Liver (tissue), 9 donors: ENCODE data around the gene BCKDK. TPM values are rescaled to one million over a fixed set of nuclear protein-coding genes. Genes with fewer than 3 reads are reported as not detected.
A peak's percentile ranks its signal among the peaks of the same experiment; 100 is the strongest.
"Not testable (repeated sequence)": the region's sequence is repeated elsewhere in the genome, so short reads cannot be mapped to it uniquely, and the experiment has no call there.

Experiments used
- DNase-seq: peaks from one replicate; pipeline ENCODE4 v3.0.0-alpha.2; 2017; ENCODE audit warnings: low spot score
- H3K27ac ChIP-seq, 2 donors: one replicate each; pipeline ENCODE4 v1.7.0; 2013; ENCODE audit warnings: inconsistent platforms in 2 of 2, low read length in 2 of 2, control low read depth in 1 of 2, low read depth in 1 of 2, mild to moderate bottlenecking in 1 of 2
- H3K27me3 ChIP-seq, 4 donors: one replicate each; pipeline versions ENCODE4 v1.6.1 to v1.7.0; 2013; ENCODE audit warnings: low read length in 3 of 4, inconsistent platforms in 1 of 4, mild to moderate bottlenecking in 1 of 4, moderate library complexity in 1 of 4; ENCODE audit not compliant: control insufficient read depth in 4 of 4, insufficient read depth in 4 of 4
- H3K36me3 ChIP-seq, 4 donors: one replicate each; pipeline versions ENCODE4 v1.6.1 to v1.7.0; 2013; ENCODE audit warnings: low read length in 3 of 4, mild to moderate bottlenecking in 3 of 4, low read depth in 1 of 4, moderate library complexity in 1 of 4; ENCODE audit not compliant: control insufficient read depth in 4 of 4, insufficient read depth in 3 of 4
- H3K4me1 ChIP-seq, 4 donors: one replicate each; pipeline versions ENCODE4 v1.6.1 to v1.7.0; 2013; ENCODE audit warnings: low read length in 3 of 4, mild to moderate bottlenecking in 3 of 4, moderate library complexity in 1 of 4; ENCODE audit not compliant: control insufficient read depth in 4 of 4, insufficient read depth in 4 of 4
- H3K4me3 ChIP-seq, 3 donors: one replicate each; pipeline versions ENCODE4 v1.6.1 to v1.7.0; 2013; ENCODE audit warnings: low read length in 3 of 3, control low read depth in 1 of 3, low read depth in 1 of 3, mild to moderate bottlenecking in 1 of 3
- H3K9ac ChIP-seq, 2 donors: one replicate each; pipeline ENCODE4 v1.7.0; 2013; ENCODE audit warnings: low read length in 2 of 2, mild to moderate bottlenecking in 2 of 2, moderate library complexity in 2 of 2, control low read depth in 1 of 2, low read depth in 1 of 2
- H3K9me3 ChIP-seq, 4 donors: one replicate each; pipeline versions ENCODE4 v1.6.1 to v1.7.0; 2013; ENCODE audit warnings: low read length in 3 of 4; ENCODE audit not compliant: control insufficient read depth in 4 of 4
- ATF3 ChIP-seq: IDR thresholded peaks from 2 replicates; pipeline ENCODE4 v1.6.1; 2016; ENCODE audit warnings: antibody characterized with exemption
- EGR1 ChIP-seq, 2 donors: IDR thresholded peaks; 2 replicates each; pipeline ENCODE4 v1.6.1; 2016 to 2018; ENCODE audit warnings: antibody characterized with exemption in 2 of 2, low read depth in 2 of 2
- FOXA1 ChIP-seq: IDR thresholded peaks from 2 replicates; pipeline ENCODE4 v1.6.1; 2016; ENCODE audit warnings: antibody characterized with exemption
- FOXA2 ChIP-seq: IDR thresholded peaks from 2 replicates; pipeline ENCODE4 v1.6.1; 2016; ENCODE audit warnings: antibody characterized with exemption
- REST ChIP-seq: IDR thresholded peaks from 2 replicates; pipeline ENCODE4 v1.6.1; 2016; ENCODE audit warnings: antibody characterized with exemption, mild to moderate bottlenecking
- SP1 ChIP-seq: IDR thresholded peaks from 2 replicates; pipeline ENCODE4 v1.6.1; 2018; ENCODE audit warnings: antibody characterized with exemption, mild to moderate bottlenecking
- YY1 ChIP-seq: IDR thresholded peaks from 2 replicates; pipeline ENCODE4 v1.6.1; 2016; ENCODE audit warnings: antibody characterized with exemption, mild to moderate bottlenecking
- WGBS: extraction: QIAGEN DNeasy Blood & Tissue Kit; methylation state at CpG from one replicate; pipeline ENCODE4 v1.1.7; 2013; 5-methylcytosine and 5-hydroxymethylcytosine counted together
- polyA plus RNA-seq, 2 donors: library from polyadenylated mRNA; stranded (reverse) in 1 of 2; unstranded in 1 of 2; fragments of 200-250 nt in 1 of 2; fragments of >200 nt in 1 of 2; fragmentation: Nextera tagmentation in 1 of 2; extraction: Ambion mirVana in 1 of 2; gene quantifications; one replicate each; pipeline versions ENCODE4 v1.2.1 to v1.2.3, GENCODE V29; 2013 to 2015
- total RNA-seq, 2 donors: library from RNA; depleted of rRNA; stranded (reverse); fragments of >200 nt; gene quantifications; one replicate each; pipeline ENCODE4 v1.2.3, GENCODE V29; 2014
- donor health status: healthy.
- donor health status: healthy.
- donor health status: healthy.
- donor health status: healthy.
- donor health status: healthy.

The BCKDK gene
- total and polyA plus RNA-seq, 4 donors, result 10.0 to 41.6 (median 34.9) TPM

GRCh38 chr16:31138621-31139578 is 30.7 kb downstream of the BCKDK start:
- WGBS, result 66% methylated on average over 27 of the region's 27 CpGs
- H3K4me3 ChIP-seq, result no peak overlapping the region
- H3K36me3 ChIP-seq, result no peaks in the 10 kb centered on the region
- no peak overlapping the region for H3K9ac ChIP-seq
- H3K27ac ChIP-seq, result peak overlapping the region in 1 of 2 donors; percentile 33
- no peak for DNase-seq
- no peaks in the 10 kb centered on the region for H3K27me3 ChIP-seq
- no peaks in the 10 kb centered on the region for H3K9me3 ChIP-seq
- H3K4me1 ChIP-seq, result peaks cover 14 to 40% (median 24%) of the 10 kb centered on the region in 4 donors
- TF ChIP-seq SP1, result peak; percentile 44
- TF ChIP-seq EGR1 (IDR thresholded peaks at IDR 0.05; ENCODE audit: low read depth in 2 of 2), result no peak

- WGBS, result 93% methylated on average over 9 of the region's 9 CpGs
- peaks cover 14 to 27% (median 19%) of the 10 kb centered on the region in 4 donors for H3K4me1 ChIP-seq
- DNase-seq, result not testable (repeated sequence)
Measured at GRCh38 chr16:31141071-31141469, 32.9 kb downstream of the BCKDK start.

DNA sequence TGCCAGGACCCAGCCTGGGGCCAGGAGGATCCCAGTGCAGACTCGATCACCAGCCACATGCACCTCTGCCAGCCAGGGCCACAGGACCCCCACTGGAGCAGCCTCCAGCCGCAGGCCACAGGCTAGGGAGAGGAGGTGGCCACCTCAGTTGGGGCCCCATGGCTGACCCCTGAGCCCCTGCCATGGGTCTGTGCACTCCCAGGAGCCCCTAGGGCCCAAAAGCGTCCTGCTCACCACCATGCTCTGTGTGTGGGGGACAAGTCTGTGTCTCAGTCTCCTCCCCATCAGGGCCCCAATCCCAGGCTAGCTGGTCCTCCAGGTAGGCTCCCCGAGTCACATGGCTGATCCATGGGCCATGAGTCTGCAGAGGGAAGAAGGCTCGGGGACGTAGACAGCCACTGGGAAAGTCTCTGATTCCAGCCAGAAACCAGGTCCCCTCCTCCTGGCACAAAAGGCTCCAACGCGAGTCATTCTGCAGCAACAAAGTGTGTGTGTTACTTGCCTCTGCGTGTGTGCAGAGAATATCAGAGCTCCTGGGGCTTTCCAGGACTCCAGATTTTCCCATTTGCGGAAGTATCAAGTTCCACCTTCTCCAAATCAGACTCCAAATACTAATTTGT is 33.4 kb downstream of the BCKDK start:
- H3K27ac ChIP-seq, result peak overlapping the region; percentile 50 to 81
- 30% methylated on average over 10 of the region's 10 CpGs for WGBS
- TF ChIP-seq YY1 (no peak), FOXA2 (no peak), REST (no peak), EGR1 (IDR thresholded peaks at IDR 0.05; ENCODE audit: low read depth in 2 of 2) (no peak), FOXA1 (no peak), ATF3 (no peak)
- H3K4me1 ChIP-seq, result peaks cover 14 to 26% (median 19%) of the 10 kb centered on the region in 4 donors
- peak overlapping the region in 1 of 3 donors; percentile 53 for H3K4me3 ChIP-seq
- H3K9ac ChIP-seq, result peak overlapping the region in 1 of 2 donors; percentile 75
- H3K36me3 ChIP-seq, result no peaks in the 10 kb centered on the region
- H3K9me3 ChIP-seq, result no peaks in the 10 kb centered on the region
- no peaks in the 10 kb centered on the region for H3K27me3 ChIP-seq
- no peak for DNase-seq

More at GRCh38 chr16:31141071-31141469, 32.9 kb downstream of the BCKDK start:
- H3K9ac ChIP-seq, H3K36me3 ChIP-seq, H3K27me3 ChIP-seq, H3K4me3 ChIP-seq, H3K9me3 ChIP-seq: not testable (repeated sequence)
- peak overlapping the region; percentile 50 to 81 for H3K27ac ChIP-seq
